GM23338 (cell line): ENCODE measurements around the gene TBC1D17. TPM values are rescaled to one million over a fixed set of nuclear protein-coding genes. Genes with fewer than 3 reads are reported as not detected.

Experiments used
- ATAC-seq: fragments of 200-7000 bp; cut with Tn5 transposase; 3 replicates; pipeline ENCODE4 v1.9.1; 2020
- DNase-seq: peaks from one replicate; pipeline ENCODE4 v3.0.0-alpha.2; 2015; ENCODE audit warnings: low spot score
- H2AFZ ChIP-seq: fragments of 200-600 bp; sonication (generic); 2 replicates; pipeline ENCODE4 v1.8.0; 2016; ENCODE audit warnings: antibody characterized with exemption, mild to moderate bottlenecking, moderate library complexity
- H3F3A ChIP-seq: fragments of 200-600 bp; sonication (generic); replicated peaks from 2 replicates; pipeline ENCODE4 v1.8.0; 2017; ENCODE audit warnings: antibody characterized with exemption, mixed run types, low read depth
- H3K27ac ChIP-seq: fragments of 200-600 bp; sonication (generic); 2 replicates; pipeline ENCODE4 v1.6.1; 2016; ENCODE audit warnings: low read depth
- H3K27me3 ChIP-seq: fragments of 200-600 bp; sonication (generic); 2 replicates; pipeline ENCODE4 v1.8.0; 2016; ENCODE audit warnings: mild to moderate bottlenecking, mixed run types, moderate library complexity; ENCODE audit not compliant: insufficient read depth
- H3K36me3 ChIP-seq: fragments of 200-600 bp; sonication (generic); 2 replicates; pipeline ENCODE4 v1.8.0; 2016; ENCODE audit warnings: mild to moderate bottlenecking; ENCODE audit not compliant: insufficient read depth
- H3K4me1 ChIP-seq: fragments of 200-600 bp; sonication (generic); 2 replicates; pipeline ENCODE4 v1.8.0; 2016; ENCODE audit warnings: mild to moderate bottlenecking, moderate library complexity; ENCODE audit not compliant: insufficient read depth
- H3K4me2 ChIP-seq: fragments of 200-600 bp; sonication (generic); 2 replicates; pipeline ENCODE4 v1.7.1; 2017; ENCODE audit warnings: mixed run types
- H3K4me3 ChIP-seq: fragments of 200-600 bp; sonication (generic); 2 replicates; pipeline ENCODE4 v1.6.1; 2016; ENCODE audit warnings: mixed run types
- H3K79me2 ChIP-seq: fragments of 200-600 bp; sonication (generic); replicated peaks from 2 replicates; pipeline ENCODE4 v1.8.0; 2017; ENCODE audit warnings: mild to moderate bottlenecking; ENCODE audit not compliant: insufficient read depth
- H3K9me2 ChIP-seq: fragments of 200-600 bp; sonication (generic); 2 replicates; pipeline ENCODE4 v1.8.0; 2017; ENCODE audit not compliant: insufficient read depth
- H4K20me1 ChIP-seq: fragments of 200-600 bp; sonication (generic); replicated peaks from 2 replicates; pipeline ENCODE4 v1.8.0; 2017; ENCODE audit warnings: mild to moderate bottlenecking; ENCODE audit not compliant: insufficient read depth
- H3K27ac Mint-ChIP-seq: 2 replicates; pipeline ENCODE4 v1.8.0; 2020; ENCODE audit warnings: inconsistent platforms, mild to moderate bottlenecking, moderate library complexity, mixed read lengths
- H3K27me3 Mint-ChIP-seq: 3 replicates; pipeline ENCODE4 v1.8.0; 2022; ENCODE audit warnings: low read depth, mild to moderate bottlenecking, moderate library complexity, mixed read lengths, inconsistent platforms; ENCODE audit not compliant: insufficient read depth, poor library complexity
- H3K36me3 Mint-ChIP-seq: 3 replicates; pipeline ENCODE4 v1.8.0; 2021; ENCODE audit warnings: low read depth, mild to moderate bottlenecking, inconsistent platforms, moderate library complexity, mixed read lengths
- H3K4me1 Mint-ChIP-seq: 3 replicates; pipeline ENCODE4 v1.8.0; 2020; ENCODE audit warnings: mild to moderate bottlenecking, inconsistent platforms, mixed read lengths
- H3K4me3 Mint-ChIP-seq: 3 replicates; pipeline ENCODE4 v1.8.0; 2021; ENCODE audit warnings: moderate library complexity, mild to moderate bottlenecking, inconsistent platforms, mixed read lengths
- H3K9me3 Mint-ChIP-seq: 3 replicates; pipeline ENCODE4 v1.8.0; 2020; ENCODE audit warnings: moderate library complexity, mild to moderate bottlenecking, inconsistent platforms, mixed read lengths
- CREB1 ChIP-seq: fragments of 250-450 bp; sonication (Bioruptor Pico); IDR thresholded peaks from 2 replicates; pipeline ENCODE4 v1.5.0; 2020; ENCODE audit warnings: low read depth, mild to moderate bottlenecking, moderate library complexity
- EZH2 ChIP-seq: fragments of 200-600 bp; sonication (generic); IDR thresholded peaks from one replicate; pipeline ENCODE4 v1.8.0; 2017; ENCODE audit warnings: antibody characterized with exemption, mild to moderate bottlenecking, low read depth; ENCODE audit not compliant: unreplicated experiment
- EZH2phosphoT487 ChIP-seq: fragments of 200-600 bp; sonication (generic); IDR thresholded peaks from one replicate; pipeline ENCODE4 v1.8.1; 2018; ENCODE audit warnings: antibody characterized with exemption; ENCODE audit not compliant: unreplicated experiment
- JUNB ChIP-seq: IDR thresholded peaks from one replicate; pipeline ENCODE4 v1.6.1; 2016; ENCODE audit warnings: antibody characterized with exemption; ENCODE audit not compliant: unreplicated experiment
- NANOG ChIP-seq: IDR thresholded peaks from 2 replicates; pipeline ENCODE4 v1.6.1; 2016; ENCODE audit warnings: antibody characterized with exemption, borderline replicate concordance
- STAT1 ChIP-seq: IDR thresholded peaks from one replicate; pipeline ENCODE4 v1.6.1; 2016; ENCODE audit warnings: antibody characterized with exemption; ENCODE audit not compliant: unreplicated experiment
- ZNF331 ChIP-seq: fragments of 250-450 bp; sonication (Bioruptor Pico); IDR thresholded peaks from 2 replicates; pipeline ENCODE4 v1.5.0; 2020; ENCODE audit warnings: low read depth, mild to moderate bottlenecking, moderate library complexity
- polyA plus RNA-seq: library from polyadenylated mRNA; unstranded; fragments of >200 nt; fragmentation: Nextera tagmentation; extraction: Ambion mirVana; gene quantifications from 2 replicates; pipeline ENCODE4 v1.2.1, GENCODE V29; 2016
- total RNA-seq: library from RNA; depleted of rRNA; stranded (reverse); fragments of >200 nt; shearing (Covaris generic); gene quantifications from 2 replicates; pipeline ENCODE4 v1.2.3, GENCODE V29; 2014
- TF ChIP-seq, protein P1 (sequence below): IDR thresholded peaks from 2 replicates; pipeline ENCODE4 v1.6.1; 2016; ENCODE audit warnings: antibody characterized with exemption
- TF ChIP-seq, protein P2 (sequence below): fragments of 250-450 bp; sonication (Bioruptor Pico); IDR thresholded peaks from 2 replicates; pipeline ENCODE4 v1.5.0; 2020; ENCODE audit warnings: mild to moderate bottlenecking, moderate library complexity
- TF ChIP-seq, protein P3 (sequence below), 2 experiments: fragments of 200-600 bp in 1 of 2; sonication (generic) in 1 of 2; conservative IDR thresholded peaks; 2 replicates each; pipeline versions ENCODE4 v1.5.1 to v1.6.1; 2016 to 2017; ENCODE audit warnings: antibody characterized with exemption in 2 of 2, low read depth in 2 of 2, mild to moderate bottlenecking in 2 of 2, moderate library complexity in 1 of 2

Gene TBC1D17
- total and polyA plus RNA-seq, 2 experiments from 2014 or later, result 19.3 to 43.1 TPM

DNA sequence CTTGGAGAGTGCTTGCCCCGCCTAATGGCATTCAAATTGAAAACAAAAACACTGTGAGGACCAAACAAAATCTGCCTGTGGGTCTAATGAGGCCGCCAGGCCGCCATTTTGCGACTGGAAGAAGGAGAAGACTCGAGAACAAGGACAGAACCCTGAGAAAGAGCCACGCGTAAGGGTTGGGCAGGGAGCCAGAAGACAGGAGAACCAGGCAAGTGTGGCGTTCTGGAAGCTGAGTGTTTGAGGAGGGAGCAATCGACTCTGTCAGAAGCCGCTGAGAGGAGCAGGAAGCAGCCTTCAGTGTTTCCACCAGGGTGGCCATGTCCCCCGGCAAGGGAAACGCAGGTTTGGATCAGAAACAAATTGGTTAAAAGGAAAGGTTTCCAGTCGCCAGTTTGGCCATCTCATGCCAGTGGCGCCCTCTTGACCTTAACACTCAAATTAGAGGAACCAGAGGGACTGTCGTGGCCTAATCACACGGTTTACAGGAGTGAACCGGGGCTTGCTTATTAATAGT lies 36.7 kb upstream of the TBC1D17 start:
- Mint-ChIP-seq H3K27ac (no peak overlapping the region; the same call in 1 of the 2 replicates), H3K4me3 (no peak overlapping the region)
- ATAC-seq, result no peak

DNA sequence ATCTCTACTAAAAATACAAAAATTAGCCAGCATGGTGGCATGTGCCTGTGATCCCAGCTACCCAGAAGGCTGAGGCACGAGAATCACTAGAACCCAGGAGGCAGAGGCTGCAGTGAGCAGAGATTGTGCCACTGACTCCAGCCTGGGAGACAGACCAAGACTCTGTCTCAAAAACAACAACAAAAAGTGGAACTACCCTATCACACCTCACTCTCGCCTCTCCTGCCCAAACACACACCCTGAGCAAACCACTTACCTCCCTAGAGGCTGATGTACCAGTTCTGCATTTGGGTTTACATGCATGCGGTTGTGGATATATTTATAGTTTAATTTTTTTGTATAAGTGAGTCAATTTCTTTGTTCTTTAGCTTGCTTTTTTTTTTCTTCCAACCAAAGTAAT lies 34.2 kb upstream of the TBC1D17 start:
- Histone ChIP-seq H3K4me1 (no peaks in the 10 kb centered on the region), H3K79me2 (0 out of 2 replicates have a peak, but pooled peaks cover 3% of the 10 kb centered on the region), H2AFZ (no peak overlapping the region), H3K36me3 (no peaks in the 10 kb centered on the region), H3K9me2 (0 out of 2 replicates have a peak, but pooled peaks cover 3% of the 10 kb centered on the region), H3K4me3 (no peak overlapping the region), H3K4me2 (no peak overlapping the region), H3F3A (0 out of 2 replicates have a peak, but pooled peaks cover 7% of the 10 kb centered on the region), H4K20me1 (peaks cover 7% of the 10 kb centered on the region; the same call in 1 of the 2 replicates), H3K27ac (no peak overlapping the region), H3K27me3 (no peaks in the 10 kb centered on the region)
- Mint-ChIP-seq H3K27ac (no peak overlapping the region), H3K36me3 (peaks cover 23% of the 10 kb centered on the region), H3K27me3 (peaks cover 12% of the 10 kb centered on the region), H3K9me3 (no peaks in the 10 kb centered on the region; the same call in 1 of the 3 replicates), H3K4me1 (peaks cover 6% of the 10 kb centered on the region), H3K4me3 (no peak overlapping the region)
- DNase-seq (no peak), ATAC-seq (no peak)
- TF ChIP-seq, protein P1, sequence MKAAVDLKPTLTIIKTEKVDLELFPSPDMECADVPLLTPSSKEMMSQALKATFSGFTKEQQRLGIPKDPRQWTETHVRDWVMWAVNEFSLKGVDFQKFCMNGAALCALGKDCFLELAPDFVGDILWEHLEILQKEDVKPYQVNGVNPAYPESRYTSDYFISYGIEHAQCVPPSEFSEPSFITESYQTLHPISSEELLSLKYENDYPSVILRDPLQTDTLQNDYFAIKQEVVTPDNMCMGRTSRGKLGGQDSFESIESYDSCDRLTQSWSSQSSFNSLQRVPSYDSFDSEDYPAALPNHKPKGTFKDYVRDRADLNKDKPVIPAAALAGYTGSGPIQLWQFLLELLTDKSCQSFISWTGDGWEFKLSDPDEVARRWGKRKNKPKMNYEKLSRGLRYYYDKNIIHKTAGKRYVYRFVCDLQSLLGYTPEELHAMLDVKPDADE, result no peak
- TF ChIP-seq, protein P2, sequence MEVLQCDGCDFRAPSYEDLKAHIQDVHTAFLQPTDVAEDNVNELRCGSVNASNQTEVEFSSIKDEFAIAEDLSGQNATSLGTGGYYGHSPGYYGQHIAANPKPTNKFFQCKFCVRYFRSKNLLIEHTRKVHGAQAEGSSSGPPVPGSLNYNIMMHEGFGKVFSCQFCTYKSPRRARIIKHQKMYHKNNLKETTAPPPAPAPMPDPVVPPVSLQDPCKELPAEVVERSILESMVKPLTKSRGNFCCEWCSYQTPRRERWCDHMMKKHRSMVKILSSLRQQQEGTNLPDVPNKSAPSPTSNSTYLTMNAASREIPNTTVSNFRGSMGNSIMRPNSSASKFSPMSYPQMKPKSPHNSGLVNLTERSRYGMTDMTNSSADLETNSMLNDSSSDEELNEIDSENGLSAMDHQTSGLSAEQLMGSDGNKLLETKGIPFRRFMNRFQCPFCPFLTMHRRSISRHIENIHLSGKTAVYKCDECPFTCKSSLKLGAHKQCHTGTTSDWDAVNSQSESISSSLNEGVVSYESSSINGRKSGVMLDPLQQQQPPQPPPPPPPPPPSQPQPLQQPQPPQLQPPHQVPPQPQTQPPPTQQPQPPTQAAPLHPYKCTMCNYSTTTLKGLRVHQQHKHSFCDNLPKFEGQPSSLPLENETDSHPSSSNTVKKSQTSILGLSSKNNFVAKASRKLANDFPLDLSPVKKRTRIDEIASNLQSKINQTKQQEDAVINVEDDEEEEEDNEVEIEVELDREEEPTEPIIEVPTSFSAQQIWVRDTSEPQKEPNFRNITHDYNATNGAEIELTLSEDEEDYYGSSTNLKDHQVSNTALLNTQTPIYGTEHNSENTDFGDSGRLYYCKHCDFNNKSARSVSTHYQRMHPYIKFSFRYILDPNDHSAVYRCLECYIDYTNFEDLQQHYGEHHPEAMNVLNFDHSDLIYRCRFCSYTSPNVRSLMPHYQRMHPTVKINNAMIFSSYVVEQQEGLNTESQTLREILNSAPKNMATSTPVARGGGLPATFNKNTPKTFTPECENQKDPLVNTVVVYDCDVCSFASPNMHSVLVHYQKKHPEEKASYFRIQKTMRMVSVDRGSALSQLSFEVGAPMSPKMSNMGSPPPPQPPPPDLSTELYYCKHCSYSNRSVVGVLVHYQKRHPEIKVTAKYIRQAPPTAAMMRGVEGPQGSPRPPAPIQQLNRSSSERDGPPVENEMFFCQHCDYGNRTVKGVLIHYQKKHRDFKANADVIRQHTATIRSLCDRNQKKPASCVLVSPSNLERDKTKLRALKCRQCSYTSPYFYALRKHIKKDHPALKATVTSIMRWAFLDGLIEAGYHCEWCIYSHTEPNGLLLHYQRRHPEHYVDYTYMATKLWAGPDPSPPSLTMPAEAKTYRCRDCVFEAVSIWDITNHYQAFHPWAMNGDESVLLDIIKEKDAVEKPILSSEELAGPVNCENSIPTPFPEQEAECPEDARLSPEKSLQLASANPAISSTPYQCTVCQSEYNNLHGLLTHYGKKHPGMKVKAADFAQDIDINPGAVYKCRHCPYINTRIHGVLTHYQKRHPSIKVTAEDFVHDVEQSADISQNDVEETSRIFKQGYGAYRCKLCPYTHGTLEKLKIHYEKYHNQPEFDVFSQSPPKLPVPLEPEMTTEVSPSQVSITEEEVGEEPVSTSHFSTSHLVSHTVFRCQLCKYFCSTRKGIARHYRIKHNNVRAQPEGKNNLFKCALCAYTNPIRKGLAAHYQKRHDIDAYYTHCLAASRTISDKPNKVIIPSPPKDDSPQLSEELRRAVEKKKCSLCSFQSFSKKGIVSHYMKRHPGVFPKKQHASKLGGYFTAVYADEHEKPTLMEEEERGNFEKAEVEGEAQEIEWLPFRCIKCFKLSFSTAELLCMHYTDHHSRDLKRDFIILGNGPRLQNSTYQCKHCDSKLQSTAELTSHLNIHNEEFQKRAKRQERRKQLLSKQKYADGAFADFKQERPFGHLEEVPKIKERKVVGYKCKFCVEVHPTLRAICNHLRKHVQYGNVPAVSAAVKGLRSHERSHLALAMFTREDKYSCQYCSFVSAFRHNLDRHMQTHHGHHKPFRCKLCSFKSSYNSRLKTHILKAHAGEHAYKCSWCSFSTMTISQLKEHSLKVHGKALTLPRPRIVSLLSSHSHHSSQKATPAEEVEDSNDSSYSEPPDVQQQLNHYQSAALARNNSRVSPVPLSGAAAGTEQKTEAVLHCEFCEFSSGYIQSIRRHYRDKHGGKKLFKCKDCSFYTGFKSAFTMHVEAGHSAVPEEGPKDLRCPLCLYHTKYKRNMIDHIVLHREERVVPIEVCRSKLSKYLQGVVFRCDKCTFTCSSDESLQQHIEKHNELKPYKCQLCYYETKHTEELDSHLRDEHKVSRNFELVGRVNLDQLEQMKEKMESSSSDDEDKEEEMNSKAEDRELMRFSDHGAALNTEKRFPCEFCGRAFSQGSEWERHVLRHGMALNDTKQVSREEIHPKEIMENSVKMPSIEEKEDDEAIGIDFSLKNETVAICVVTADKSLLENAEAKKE (CRISPR knock-in tag), result no peak
- TF ChIP-seq NANOG, result no peak
- TF ChIP-seq EZH2phosphoT487, result no peak
- no peak for TF ChIP-seq EZH2
- no peak for TF ChIP-seq JUNB
- no peak for TF ChIP-seq STAT1
- no peak for TF ChIP-seq ZNF331 (CRISPR knock-in tag)
- no peak for TF ChIP-seq CREB1 (CRISPR knock-in tag)

More for the DNA sequence above, 36.7 kb upstream of the TBC1D17 start:
- no peaks in the 10 kb centered on the region for H3K4me1 ChIP-seq
- no peaks in the 10 kb centered on the region for H3K36me3 ChIP-seq
- peak overlapping the region; percentile 50; the same call in 1 of the 2 replicates for H3K27ac ChIP-seq
- Mint-ChIP-seq H3K4me1 (peaks cover 6% of the 10 kb centered on the region), H3K27me3 (peaks cover 15% of the 10 kb centered on the region), H3K36me3 (peaks cover 37% of the 10 kb centered on the region), H3K9me3 (no peaks in the 10 kb centered on the region)
- H3K9me2 ChIP-seq, result no peaks in the 10 kb centered on the region
- peaks cover 4% of the 10 kb centered on the region; the same call in 1 of the 2 replicates for H4K20me1 ChIP-seq
- H3K27me3 ChIP-seq, result no peaks in the 10 kb centered on the region
- H3K4me2 ChIP-seq, result no peak overlapping the region
- TF ChIP-seq, protein P3, sequence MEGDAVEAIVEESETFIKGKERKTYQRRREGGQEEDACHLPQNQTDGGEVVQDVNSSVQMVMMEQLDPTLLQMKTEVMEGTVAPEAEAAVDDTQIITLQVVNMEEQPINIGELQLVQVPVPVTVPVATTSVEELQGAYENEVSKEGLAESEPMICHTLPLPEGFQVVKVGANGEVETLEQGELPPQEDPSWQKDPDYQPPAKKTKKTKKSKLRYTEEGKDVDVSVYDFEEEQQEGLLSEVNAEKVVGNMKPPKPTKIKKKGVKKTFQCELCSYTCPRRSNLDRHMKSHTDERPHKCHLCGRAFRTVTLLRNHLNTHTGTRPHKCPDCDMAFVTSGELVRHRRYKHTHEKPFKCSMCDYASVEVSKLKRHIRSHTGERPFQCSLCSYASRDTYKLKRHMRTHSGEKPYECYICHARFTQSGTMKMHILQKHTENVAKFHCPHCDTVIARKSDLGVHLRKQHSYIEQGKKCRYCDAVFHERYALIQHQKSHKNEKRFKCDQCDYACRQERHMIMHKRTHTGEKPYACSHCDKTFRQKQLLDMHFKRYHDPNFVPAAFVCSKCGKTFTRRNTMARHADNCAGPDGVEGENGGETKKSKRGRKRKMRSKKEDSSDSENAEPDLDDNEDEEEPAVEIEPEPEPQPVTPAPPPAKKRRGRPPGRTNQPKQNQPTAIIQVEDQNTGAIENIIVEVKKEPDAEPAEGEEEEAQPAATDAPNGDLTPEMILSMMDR (conservative IDR thresholded peaks at IDR 0.05; ENCODE audit: low read depth in 2 of 2), result peak in 1 of 2 experiments; percentile 36; a peak in 2 of 4 replicates
- no peak for TF ChIP-seq CREB1 (CRISPR knock-in tag)
- no peaks in the 10 kb centered on the region for H3K79me2 ChIP-seq
- no peak overlapping the region for H3K4me3 ChIP-seq
- H3F3A ChIP-seq, result 0 out of 2 replicates have a peak, but pooled peaks cover 3% of the 10 kb centered on the region
- peak; percentile 36 for DNase-seq
- no peak overlapping the region for H2AFZ ChIP-seq
